Loucy (cell line): ENCODE measurements around the gene COL27A1.

Experiments used
- CTCF ChIP-seq: fragments of 200-600 bp; sonication (generic); conservative IDR thresholded peaks from 2 replicates; pipeline ENCODE4 v1.5.1; 2014; ENCODE audit warnings: mild to moderate bottlenecking, antibody characterized with exemption, low read length
- EZH2phosphoT487 ChIP-seq: fragments of 200-600 bp; IDR thresholded peaks from 2 replicates; pipeline ENCODE4 v1.6.1; 2018; ENCODE audit warnings: antibody characterized with exemption, mild to moderate bottlenecking, moderate library complexity, borderline replicate concordance

- TF ChIP-seq CTCF (no peak), EZH2phosphoT487 (no peak)
Observed at GRCh38 chr9:114157516-114158176, 2.3 kb downstream of the COL27A1 start.
